ENCODE data around the gene WWC2. TPM values are rescaled to one million over a fixed set of nuclear protein-coding genes. Genes with fewer than 3 reads are reported as not detected.
"Not testable (repeated sequence)": the region's sequence is repeated elsewhere in the genome, so short reads cannot be mapped to it uniquely, and the experiment has no call there.

Gene WWC2
- total and polyA plus RNA-seq, 7 donors = 2.9 to 15.5 (median 7.8) TPM

- 53 to 76% (median 58%) methylated on average over 4 of the region's 4 CpGs for WGBS, 3 donors
- H3K4me3 ChIP-seq = no peak overlapping the region
- H3K27me3 ChIP-seq (ENCODE audit: insufficient read depth in 3 of 3, low read length in 2 of 3) = no peaks in the 10 kb centered on the region
- H3K4me1 ChIP-seq = peaks cover 6% of the 10 kb centered on the region
- H3K9me3 ChIP-seq = no peaks in the 10 kb centered on the region
- ATAC-seq = no peak
- no peaks in the 10 kb centered on the region for H3K36me3 ChIP-seq (ENCODE audit: insufficient read depth in 1 of 2, low read depth in 1 of 2)
- DNase-seq = no peak
- H3K27ac ChIP-seq = no peak overlapping the region
- intact Hi-C loops (cut with DNase I) = no loop called here
- TF ChIP-seq CTCF (IDR thresholded peaks at IDR 0.05) = no peak
These were observed 92.0 kb downstream of the WWC2 start for GRCh38 chr4:183190900-183191527.

- H3K27me3 ChIP-seq (ENCODE audit: insufficient read depth in 3 of 3, low read length in 2 of 3) = no peaks in the 10 kb centered on the region
- H3K4me1 ChIP-seq = peaks cover 6% of the 10 kb centered on the region
- whole genome bisulfite sequencing, 3 donors = 94 to 98% (median 97%) methylated on average over 5 of the region's 5 CpGs
- intact Hi-C loops (cut with DNase I) = no loop called here
- H3K4me3 ChIP-seq = no peak overlapping the region
- ATAC-seq (no peak), DNase-seq (no peak)
- no peaks in the 10 kb centered on the region for H3K36me3 ChIP-seq (ENCODE audit: insufficient read depth in 1 of 2, low read depth in 1 of 2)
- no peak overlapping the region for H3K27ac ChIP-seq
- no peak for TF ChIP-seq CTCF (IDR thresholded peaks at IDR 0.05)
- no peaks in the 10 kb centered on the region for H3K9me3 ChIP-seq
These were observed 92.6 kb downstream of the WWC2 start for GRCh38 chr4:183191630-183192029.

GRCh38 chr4:183192571-183192970 is 93.5 kb downstream of the WWC2 start:
- no peak overlapping the region for H3K4me3 ChIP-seq
- no peaks in the 10 kb centered on the region for H3K27me3 ChIP-seq (ENCODE audit: insufficient read depth in 3 of 3, low read length in 2 of 3)
- DNase-seq = no peak
- H3K36me3 ChIP-seq (ENCODE audit: insufficient read depth in 1 of 2, low read depth in 1 of 2) = no peaks in the 10 kb centered on the region
- H3K27ac ChIP-seq = no peak overlapping the region
- ATAC-seq = no peak
- 85 to 93% (median 92%) methylated on average over 2 of the region's 2 CpGs for WGBS, 3 donors
- H3K9me3 ChIP-seq = no peaks in the 10 kb centered on the region
- no peak for TF ChIP-seq CTCF (IDR thresholded peaks at IDR 0.05)
- peaks cover 6% of the 10 kb centered on the region for H3K4me1 ChIP-seq
- intact Hi-C loops (cut with DNase I) = no loop called here

GRCh38 chr4:183193730-183194338 is 94.8 kb downstream of the WWC2 start:
- ATAC-seq; intact Hi-C loops (cut with DNase I); DNase-seq; H3K9me3 ChIP-seq; H3K36me3 ChIP-seq (ENCODE audit: insufficient read depth in 1 of 2, low read depth in 1 of 2); H3K4me3 ChIP-seq; H3K4me1 ChIP-seq; H3K27me3 ChIP-seq (ENCODE audit: insufficient read depth in 3 of 3, low read length in 2 of 3); H3K27ac ChIP-seq: not testable (repeated sequence)
- 76 to 78% (median 76%) methylated on average over 6 of the region's 6 CpGs for WGBS, 3 donors

DNA sequence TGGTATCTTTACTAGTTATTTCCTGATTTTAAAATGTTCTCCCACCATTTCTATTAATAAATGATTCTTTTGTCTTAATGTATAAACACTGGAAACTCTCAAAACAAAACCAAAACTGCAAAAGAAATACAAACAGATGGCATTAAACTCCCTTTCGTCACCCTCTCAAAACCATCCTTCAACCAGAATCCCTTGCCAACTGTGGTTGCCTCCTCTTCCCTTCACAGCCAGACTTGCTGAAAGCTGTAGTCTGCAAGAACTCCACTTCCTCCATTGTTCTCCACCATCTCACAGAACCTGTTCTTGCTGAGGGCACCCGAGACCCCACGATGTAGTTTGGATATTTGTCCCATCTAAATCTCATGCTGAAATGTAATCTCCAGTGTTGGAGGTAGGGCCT is 96.5 kb downstream of the WWC2 start:
- intact Hi-C loops (cut with DNase I) = no loop called here
- no peaks in the 10 kb centered on the region for H3K9me3 ChIP-seq
- no peak for TF ChIP-seq CTCF (IDR thresholded peaks at IDR 0.05)
- H3K27ac ChIP-seq = no peak overlapping the region
- H3K36me3 ChIP-seq (ENCODE audit: insufficient read depth in 1 of 2, low read depth in 1 of 2) = no peaks in the 10 kb centered on the region
- ATAC-seq (no peak), DNase-seq (no peak)
- H3K4me1 ChIP-seq = peaks cover 5% of the 10 kb centered on the region
- H3K4me3 ChIP-seq = no peak overlapping the region
- WGBS, 3 donors = 80 to 89% (median 85%) methylated on average over 3 of the region's 3 CpGs
- no peaks in the 10 kb centered on the region for H3K27me3 ChIP-seq (ENCODE audit: insufficient read depth in 3 of 3, low read length in 2 of 3)

Data from psoas muscle (tissue), 8 donors.